DOHH2 (cell line): ENCODE measurements around the gene SLC2A10.

Source experiments
- CTCF ChIP-seq: fragments of 200-600 bp; sonication (generic); IDR thresholded peaks from one replicate; pipeline ENCODE4 v1.5.1; 2014; ENCODE audit warnings: antibody characterized with exemption, mild to moderate bottlenecking, low read depth, low read length; ENCODE audit not compliant: poor library complexity, severe bottlenecking
- EZH2phosphoT487 ChIP-seq: fragments of 200-600 bp; sonication (generic); IDR thresholded peaks from 2 replicates; pipeline ENCODE4 v1.6.1; 2017; ENCODE audit warnings: borderline replicate concordance, mild to moderate bottlenecking, antibody characterized with exemption, low read length, moderate library complexity, mixed read lengths

DNA sequence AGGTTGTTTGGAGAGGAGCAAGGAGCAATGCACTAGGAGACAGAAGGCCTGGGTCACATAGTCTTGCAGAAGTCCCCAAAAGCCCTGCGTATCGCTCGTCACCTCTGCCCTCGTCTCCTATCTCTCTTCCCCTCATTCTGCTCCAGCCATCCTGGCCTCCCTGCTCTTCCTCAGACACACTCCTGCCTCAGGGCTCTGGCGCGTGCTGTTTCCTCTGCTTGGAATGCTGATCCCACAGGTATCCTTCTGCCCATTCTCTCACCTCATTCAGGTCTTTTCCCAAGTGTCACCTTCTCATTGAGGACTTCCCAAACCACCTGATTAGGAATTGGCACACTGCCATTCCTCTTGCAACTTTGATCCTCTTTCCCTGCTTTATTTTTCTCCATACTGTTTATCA lies 9.0 kb upstream of the SLC2A10 start:
- no peak for TF ChIP-seq CTCF
- no peak for TF ChIP-seq EZH2phosphoT487
